ENCODE measurements around the gene ARL17A. TPM values are rescaled to one million over a fixed set of nuclear protein-coding genes. Genes with fewer than 3 reads are reported as not detected.
"Not testable (repeated sequence)": the region's sequence is repeated elsewhere in the genome, so short reads cannot be mapped to it uniquely, and the experiment has no call there.

The ARL17A gene
- total RNA-seq, 2 donors from 2014 or later: 8.6 to 14.7 TPM

GRCh38 chr17:46566284-46566683, 13.2 kb downstream of the ARL17A start:
- DNase-seq (ENCODE audit: low spot score); intact Hi-C loops (cut with DNase I): not testable (repeated sequence)

GRCh38 chr17:46560048-46560447, 19.4 kb downstream of the ARL17A start:
- DNase-seq (ENCODE audit: low spot score); intact Hi-C loops (cut with DNase I): not testable (repeated sequence)

GRCh38 chr17:46559155-46559554, 20.3 kb downstream of the ARL17A start:
- DNase-seq (ENCODE audit: low spot score); intact Hi-C loops (cut with DNase I): not testable (repeated sequence)

- intact Hi-C loops (cut with DNase I): not testable (repeated sequence)
- peak; percentile 52 for DNase-seq (ENCODE audit: low spot score)
Observed at GRCh38 chr17:46548607-46549006, 30.9 kb downstream of the ARL17A start.

- peak; percentile 67 for DNase-seq (ENCODE audit: low spot score)
Observed at GRCh38 chr17:46534716-46535115, 44.8 kb downstream of the ARL17A start.

GRCh38 chr17:46512168-46512567, 67.3 kb downstream of the ARL17A start, which contains the start of gene LRRC37A2:
LRRC37A2 (plus strand) TSS chr17:46512468; CDS start chr17:46512713, 245 bp downstream.
- DNase-seq (ENCODE audit: low spot score); intact Hi-C loops (cut with DNase I): not testable (repeated sequence)

More at GRCh38 chr17:46534716-46535115, 44.8 kb downstream of the ARL17A start:
- intact Hi-C loops (cut with DNase I): not testable (repeated sequence)

- DNase-seq (ENCODE audit: low spot score): not testable (repeated sequence)
Observed at GRCh38 chr17:46505896-46506295, 73.6 kb downstream of the ARL17A start.

GRCh38 chr17:46499437-46500139, 79.9 kb downstream of the ARL17A start:
- DNase-seq (ENCODE audit: low spot score); intact Hi-C loops (cut with DNase I): not testable (repeated sequence)

More at GRCh38 chr17:46505896-46506295, 73.6 kb downstream of the ARL17A start:
- intact Hi-C loops (cut with DNase I): not testable (repeated sequence)

- DNase-seq (ENCODE audit: low spot score); intact Hi-C loops (cut with DNase I): not testable (repeated sequence)
Observed at GRCh38 chr17:46492021-46492420, 87.5 kb downstream of the ARL17A start.

GRCh38 chr17:46481310-46481709, 98.2 kb downstream of the ARL17A start:
- intact Hi-C loops (cut with DNase I); DNase-seq (ENCODE audit: low spot score): not testable (repeated sequence)

GRCh38 chr17:46478823-46479222, 100.7 kb downstream of the ARL17A start:
- intact Hi-C loops (cut with DNase I); DNase-seq (ENCODE audit: low spot score): not testable (repeated sequence)

GRCh38 chr17:46475583-46475982, 103.9 kb downstream of the ARL17A start:
- DNase-seq (ENCODE audit: low spot score); intact Hi-C loops (cut with DNase I): not testable (repeated sequence)

GRCh38 chr17:46474489-46474888, 105.0 kb downstream of the ARL17A start:
- DNase-seq (ENCODE audit: low spot score); intact Hi-C loops (cut with DNase I): not testable (repeated sequence)

- intact Hi-C loops (cut with DNase I); DNase-seq (ENCODE audit: low spot score): not testable (repeated sequence)
Observed at GRCh38 chr17:46467618-46468017, 111.9 kb downstream of the ARL17A start.

Other genes with a start within 250 kb of the ARL17A start
- gene ARL17B, start 217.9 kb downstream of the ARL17A start, total RNA-seq: 10 to 100 TPM in 1 of 2 donors, 1 to 10 TPM in 1; 7.1 to 17.1 TPM
- 10 to 100 TPM in 1 of 2 donors, 1 to 10 TPM in 1; 8.4 to 11.4 TPM for gene LRRC37A2, start 67.2 kb downstream of the ARL17A start, total RNA-seq
- gene NSF, start 11.0 kb upstream of the ARL17A start, total RNA-seq: 10 to 100 TPM; 44.7 to 49.5 TPM
- gene WNT3, start 239.0 kb upstream of the ARL17A start, total RNA-seq: under 1 TPM; 0.32 to 0.81 TPM

Measured in posterior vena cava (tissue), 2 donors.